H1 (cell line): ENCODE measurements around the gene PLCXD1. TPM values are rescaled to one million over a fixed set of nuclear protein-coding genes. Genes with fewer than 3 reads are reported as not detected.

Experiments used
- CTCF ChIA-PET: fragments of 300-600 bp; sonication (Branson Sonifier 250); formaldehyde crosslinking; loops from one replicate; lab custom pipeline; 2021; ENCODE audit not compliant: partially characterized antibody; lab: Charles Lee
- POLR2A ChIA-PET: fragments of 300-600 bp; sonication (Branson Sonifier 250); formaldehyde crosslinking; loops from one replicate; lab custom pipeline; 2021; ENCODE audit warnings: inconsistent platforms; ENCODE audit not compliant: partially characterized antibody; lab: Charles Lee
- DNase-seq, 2 experiments: peaks; one replicate each; pipeline versions ENCODE4 v3.0.0 to v3.0.0-alpha.2; 2010 to 2022; ENCODE audit warnings: low spot score in 2 of 2, low read depth in 1 of 2, mixed read lengths in 1 of 2
- FAIRE-seq: peaks from 2 replicates; lab custom pipeline; 2011; peaks lifted over from hg19 to GRCh38; lab: Jason Lieb, UNC
- H2AFZ ChIP-seq: 2 replicates; pipeline ENCODE4 v1.8.1; 2012; ENCODE audit warnings: low read length, inconsistent platforms
- H2AK5ac ChIP-seq: 2 replicates; pipeline ENCODE4 v1.6.1; 2013; ENCODE audit warnings: low read depth, low read length
- H2BK120ac ChIP-seq: replicated peaks from 2 replicates; pipeline ENCODE3; 2013; ENCODE audit warnings: low read depth, low read length, inconsistent platforms
- H2BK12ac ChIP-seq: 2 replicates; pipeline ENCODE4 v1.6.1; 2013; ENCODE audit warnings: low read depth, low read length
- H2BK15ac ChIP-seq: 2 replicates; pipeline ENCODE4 v1.6.1; 2013; ENCODE audit warnings: low read length
- H2BK20ac ChIP-seq: 2 replicates; pipeline ENCODE4 v1.6.1; 2013; ENCODE audit warnings: low read length
- H2BK5ac ChIP-seq: 2 replicates; pipeline ENCODE4 v1.6.1; 2013; ENCODE audit warnings: low read depth, low read length
- H3K14ac ChIP-seq: 2 replicates; pipeline ENCODE4 v1.6.1; 2013; ENCODE audit warnings: inconsistent platforms; ENCODE audit not compliant: insufficient read length
- H3K18ac ChIP-seq: 2 replicates; pipeline ENCODE4 v1.6.1; 2013; ENCODE audit warnings: low read length; ENCODE audit errors: extremely low read depth
- H3K23ac ChIP-seq: 2 replicates; pipeline ENCODE4 v1.6.1; 2013; ENCODE audit warnings: inconsistent platforms; ENCODE audit not compliant: insufficient read length
- H3K23me2 ChIP-seq: 2 replicates; pipeline ENCODE4 v1.6.1; 2013; ENCODE audit warnings: low read depth, low read length
- H3K27ac ChIP-seq: 2 replicates; pipeline ENCODE4 v1.6.1; 2011; ENCODE audit warnings: low read depth, low read length, inconsistent platforms
- H3K27me3 ChIP-seq, 4 experiments: replicated peaks in 1 of 4; 1 replicate in 1 of 4; 2 replicates in 3 of 4; pipeline versions ENCODE4 v1.6.1 to v1.8.1; 2011 to 2013; ENCODE audit warnings: low read length in 3 of 4, mild to moderate bottlenecking in 3 of 4, inconsistent platforms in 2 of 4, mixed read lengths in 2 of 4, moderate library complexity in 1 of 4; ENCODE audit not compliant: control insufficient read depth in 3 of 4, insufficient read depth in 3 of 4; ENCODE audit errors: extremely low read depth in 1 of 4
- H3K36me3 ChIP-seq, 4 experiments: 2 replicates each; pipeline versions ENCODE4 v1.6.1 to v1.8.1; 2011 to 2013; ENCODE audit warnings: mild to moderate bottlenecking in 4 of 4, low read length in 3 of 4, moderate library complexity in 2 of 4, control low read depth in 1 of 4, inconsistent platforms in 1 of 4; ENCODE audit not compliant: insufficient read depth in 4 of 4, control insufficient read depth in 2 of 4
- H3K4ac ChIP-seq: replicated peaks from 2 replicates; pipeline ENCODE3; 2013; ENCODE audit warnings: low read length, low read depth, mixed read lengths, inconsistent platforms; ENCODE audit not compliant: insufficient read length
- H3K4me1 ChIP-seq, 4 experiments: replicated peaks in 1 of 4; 1 replicate in 1 of 4; 2 replicates in 3 of 4; pipeline versions ENCODE4 v1.6.1 to v1.8.1; 2011 to 2013; ENCODE audit warnings: low read length in 3 of 4, inconsistent platforms in 2 of 4, mixed read lengths in 1 of 4; ENCODE audit not compliant: insufficient read depth in 4 of 4, control insufficient read depth in 3 of 4
- H3K4me2 ChIP-seq, 2 experiments: 2 replicates each; pipeline versions ENCODE4 v1.6.1 to v1.8.1; 2011 to 2013; ENCODE audit warnings: low read depth in 2 of 2, low read length in 2 of 2, control low read depth in 1 of 2, inconsistent platforms in 1 of 2, mild to moderate bottlenecking in 1 of 2; ENCODE audit not compliant: insufficient read depth in 1 of 2
- H3K4me3 ChIP-seq, 4 experiments: fragments of 200-600, 300-600 bp in 1 of 4; sonication (generic), shearing (Covaris generic), sonication (Bioruptor Twin) in 1 of 4; 2 replicates each; pipeline versions ENCODE4 v1.5.1 to v1.8.1; 2011 to 2016; ENCODE audit warnings: low read length in 4 of 4, low read depth in 3 of 4, control low read depth in 2 of 4, inconsistent platforms in 2 of 4, mild to moderate bottlenecking in 2 of 4, mixed read lengths in 1 of 4, moderate library complexity in 1 of 4; ENCODE audit not compliant: insufficient read depth in 2 of 4; ENCODE audit errors: extremely low read depth in 1 of 4
- H3K56ac ChIP-seq: replicated peaks from 2 replicates; pipeline ENCODE3; 2013; ENCODE audit warnings: low read depth, mild to moderate bottlenecking, mixed read lengths, low read length, inconsistent platforms; ENCODE audit not compliant: insufficient read length
- H3K79me1 ChIP-seq: 2 replicates; pipeline ENCODE4 v1.6.1; 2013; ENCODE audit warnings: low read depth, low read length, control low read depth
- H3K79me2 ChIP-seq, 2 experiments: 2 replicates each; pipeline versions ENCODE4 v1.6.1 to v1.8.1; 2012 to 2013; ENCODE audit warnings: low read length in 2 of 2, mild to moderate bottlenecking in 2 of 2, inconsistent platforms in 1 of 2; ENCODE audit not compliant: insufficient read depth in 2 of 2, control insufficient read depth in 1 of 2
- H3K9ac ChIP-seq, 4 experiments: replicated peaks in 1 of 4; 1 replicate in 1 of 4; 2 replicates in 3 of 4; pipeline versions ENCODE4 v1.6.1 to v1.8.1; 2011 to 2013; ENCODE audit warnings: low read depth in 3 of 4, low read length in 3 of 4, control low read depth in 2 of 4, mild to moderate bottlenecking in 2 of 4, moderate library complexity in 2 of 4, inconsistent platforms in 1 of 4; ENCODE audit errors: extremely low read depth in 1 of 4
- H3K9me3 ChIP-seq, 2 experiments: 2 replicates each; pipeline versions ENCODE4 v1.6.1 to v1.8.1; 2012 to 2013; ENCODE audit warnings: mild to moderate bottlenecking in 2 of 2, moderate library complexity in 2 of 2, control low read depth in 1 of 2, inconsistent platforms in 1 of 2, low read depth in 1 of 2, low read length in 1 of 2, mixed read lengths in 1 of 2; ENCODE audit not compliant: insufficient read depth in 2 of 2
- H4K20me1 ChIP-seq, 2 experiments: replicated peaks in 1 of 2; 2 replicates each; pipeline versions ENCODE3 to v1.8.1; 2011 to 2013; ENCODE audit warnings: inconsistent platforms in 2 of 2, low read length in 2 of 2, mild to moderate bottlenecking in 1 of 2; ENCODE audit not compliant: insufficient read depth in 2 of 2, control insufficient read depth in 1 of 2
- H4K5ac ChIP-seq: 2 replicates; pipeline ENCODE4 v1.6.1; 2013; ENCODE audit warnings: low read length, low read depth, mixed read lengths, inconsistent platforms; ENCODE audit not compliant: insufficient read length
- H4K8ac ChIP-seq: 2 replicates; pipeline ENCODE4 v1.8.0; 2013; ENCODE audit warnings: mild to moderate bottlenecking, moderate library complexity, low read length, inconsistent platforms; ENCODE audit not compliant: insufficient read depth; ENCODE audit errors: extremely low read depth
- H4K91ac ChIP-seq: replicated peaks from 2 replicates; pipeline ENCODE3; 2013; ENCODE audit warnings: low read length, mixed read lengths, inconsistent platforms; ENCODE audit not compliant: insufficient read length
- CHD1 ChIP-seq: IDR thresholded peaks from 2 replicates; pipeline ENCODE4 v1.6.1; 2012; ENCODE audit warnings: low read depth, low read length, improper control_type of control experiment
- CTCF ChIP-seq, 3 experiments: IDR thresholded peaks; 1 replicate in 2 of 3; 2 replicates in 1 of 3; pipeline versions ENCODE4 v1.5.1 to v1.6.1; 2011; ENCODE audit warnings: low read length in 3 of 3, mild to moderate bottlenecking in 3 of 3, inconsistent platforms in 2 of 3, low read depth in 1 of 3, moderate library complexity in 1 of 3; ENCODE audit not compliant: insufficient read depth in 1 of 3; ENCODE audit errors: control extremely low read depth in 1 of 3
- EGR1 ChIP-seq: IDR thresholded peaks from 2 replicates; pipeline ENCODE4 v1.6.1; 2011; ENCODE audit warnings: low read depth, low read length, borderline replicate concordance
- FOSL1 ChIP-seq: IDR thresholded peaks from 2 replicates; pipeline ENCODE4 v1.6.1; 2011; ENCODE audit warnings: mild to moderate bottlenecking, low read depth, low read length, moderate library complexity; ENCODE audit not compliant: insufficient read depth
- HDAC2 ChIP-seq, 2 experiments: fragments of 300-600 bp in 1 of 2; sonication (generic) in 1 of 2; IDR thresholded peaks; 2 replicates each; pipeline ENCODE4 v1.6.1; 2011 to 2012; ENCODE audit warnings: low read depth in 2 of 2, low read length in 2 of 2, mild to moderate bottlenecking in 2 of 2, moderate library complexity in 2 of 2, borderline replicate concordance in 1 of 2, inconsistent platforms in 1 of 2
- JUN ChIP-seq: IDR thresholded peaks from 2 replicates; pipeline ENCODE4 v1.6.1; 2011; ENCODE audit warnings: low read depth, mild to moderate bottlenecking, improper control_type of control experiment, low read length
- KDM5A ChIP-seq: fragments of 200-600 bp; IDR thresholded peaks from 2 replicates; pipeline ENCODE4 v1.7.1; 2012; ENCODE audit warnings: mild to moderate bottlenecking, low read length, inconsistent platforms, mixed read lengths
- MAFK ChIP-seq: IDR thresholded peaks from 2 replicates; pipeline ENCODE4 v1.6.1; 2012; ENCODE audit warnings: low read depth, mild to moderate bottlenecking, improper control_type of control experiment, low read length
- SIX5 ChIP-seq: IDR thresholded peaks from 2 replicates; pipeline ENCODE4 v1.6.1; 2011; ENCODE audit warnings: mild to moderate bottlenecking, low read depth, low read length
- SP1 ChIP-seq: IDR thresholded peaks from 2 replicates; pipeline ENCODE4 v1.6.1; 2011; ENCODE audit warnings: low read depth, low read length
- TEAD4 ChIP-seq: IDR thresholded peaks from 2 replicates; pipeline ENCODE4 v1.6.1; 2012; ENCODE audit warnings: low read depth, low read length, inconsistent platforms, mixed read lengths
- WGBS, 2 experiments: shearing (Covaris generic) in 1 of 2; methylation state at CpG; one replicate each; pipeline versions ENCODE4 v1.1.6 to v1.1.7; 2013 to 2015; ENCODE audit warnings: low lambda C conversion rate in 2 of 2, mixed read lengths in 2 of 2, inconsistent platforms in 1 of 2, low coverage in 1 of 2, missing lambda C conversion rate in 1 of 2; ENCODE audit not compliant: insufficient replicate concordance in 2 of 2, insufficient coverage in 1 of 2, insufficient read length in 1 of 2; ENCODE audit errors: extremely low coverage in 1 of 2, missing lambda C conversion rate in 1 of 2; 5-methylcytosine and 5-hydroxymethylcytosine counted together
- polyA plus RNA-seq, 7 experiments: library from polyadenylated mRNA; depleted of rRNA in 3 of 7; stranded (reverse) in 5 of 7; unstranded in 2 of 7; fragments of >200 nt in 5 of 7; fragments of 200-250 nt in 2 of 7; gene quantifications; 1 replicate in 5 of 7; 2 replicates in 1 of 7; 4 replicates in 1 of 7; pipeline versions ENCODE4 v1.2.1 to v1.2.3, GENCODE V29; 2011 to 2013; ENCODE audit warnings: missing spikeins in 2 of 7, mixed read lengths in 2 of 7
- total RNA-seq: library from RNA; stranded (reverse); fragmentation: NEBNext Ultra II Directional; extraction: Animal tissue kit (Norgen Biotek cat#: 25700); gene quantifications from 2 replicates; pipeline ENCODE4 v1.2.1, GENCODE V29; 2021

The PLCXD1 gene
- total and polyA plus RNA-seq, 2 of the 8 experiments (the other 6 are each of a cell fraction or from before 2014, with no cell fraction given), result 93.6 to 124 TPM

DNA sequence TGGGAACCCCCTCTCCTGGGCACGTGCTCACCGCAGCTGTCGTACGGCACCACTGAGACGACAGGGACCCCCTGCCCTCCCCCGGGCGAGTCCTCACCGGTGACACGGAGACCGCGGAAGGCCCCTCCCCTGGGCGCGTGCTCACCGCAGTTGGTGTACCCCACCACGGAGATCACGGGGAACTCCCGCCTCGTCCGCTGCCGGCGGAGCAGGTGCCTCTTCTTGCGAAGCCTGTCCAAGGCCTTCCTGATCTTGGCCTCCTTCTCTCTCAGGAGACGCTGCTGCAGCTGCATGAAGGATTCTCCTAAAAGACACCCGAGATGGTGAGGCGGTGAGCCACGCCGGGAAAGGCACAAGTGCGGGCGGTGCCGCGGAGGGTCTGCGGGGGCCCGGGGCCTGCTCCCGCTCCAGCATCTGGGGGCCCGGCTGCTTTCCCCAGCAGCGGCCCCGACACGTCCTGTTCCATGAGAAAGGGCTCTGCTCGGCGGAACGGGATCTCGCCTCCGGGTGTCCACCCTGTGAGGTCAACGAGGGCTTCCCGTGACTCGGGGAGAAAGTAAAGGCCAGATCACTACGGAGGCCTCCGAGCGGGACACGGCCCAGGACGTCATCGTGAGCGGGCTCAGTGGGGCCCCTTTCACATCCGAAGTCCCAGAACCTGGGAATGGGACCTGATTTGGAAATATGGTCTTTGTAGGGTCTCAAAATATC, 31.6 kb downstream of the PLCXD1 start:
- no peak for FAIRE-seq
- Histone ChIP-seq H2BK20ac (no peak overlapping the region), H3K23me2 (peaks cover 8% of the 10 kb centered on the region; the same call in 1 of the 2 replicates), H2AK5ac (no peak overlapping the region), H2BK12ac (no peak overlapping the region), H3K18ac (no peak overlapping the region), H3K14ac (no peak overlapping the region), H2AFZ (no peak overlapping the region), H3K9ac (no peak overlapping the region), H3K4me3 (no peak overlapping the region), H3K23ac (no peak overlapping the region), H3K9me3 (no peaks in the 10 kb centered on the region), H3K4me2 (no peak overlapping the region), H3K36me3 (peaks cover 16 to 54% (median 37%) of the 10 kb centered on the region in 4 experiments; a peak in 7 of 8 replicates), H2BK120ac (no peak overlapping the region), H2BK5ac (no peak overlapping the region), H4K8ac (no peak overlapping the region), H3K27ac (no peak overlapping the region), H3K56ac (no peak overlapping the region), H2BK15ac (no peak overlapping the region), H3K27me3 (no peaks in the 10 kb centered on the region), H4K91ac (no peak overlapping the region), H3K79me2 (peaks cover 0 to 7% of the 10 kb centered on the region in 2 experiments; a peak in 1 of 4 replicates), H3K4ac (no peak overlapping the region), H3K79me1 (peaks cover 6% of the 10 kb centered on the region; the same call in 1 of the 2 replicates), H4K20me1 (peaks cover 0 to 18% of the 10 kb centered on the region in 2 experiments), H4K5ac (no peak overlapping the region), H3K4me1 (peaks cover 0 to 3% (median 0%) of the 10 kb centered on the region in 4 experiments; a peak in 1 of 7 replicates)
- POLR2A ChIA-PET, result no interaction called here
- DNase-seq, result no peak
- 97% methylated on average over 47 of the region's 54 CpGs; no CpG with 5 or more reads in 1 of the 2 experiments for WGBS, 2 experiments
- CTCF ChIA-PET, result no interaction called here
- TF ChIP-seq SP1, result no peak
- TF ChIP-seq KDM5A, result no peak
- no peak for TF ChIP-seq JUN
- TF ChIP-seq CHD1, result no peak
- TF ChIP-seq CTCF (IDR thresholded peaks at IDR 0.05; ENCODE audit: control extremely low read depth in 1 of 3, insufficient read depth in 1 of 3, low read depth in 1 of 3, low read length in 3 of 3), result no peak
- no peak for TF ChIP-seq SIX5
- TF ChIP-seq FOSL1, result no peak
- TF ChIP-seq MAFK, result no peak
- no peak for TF ChIP-seq EGR1
- TF ChIP-seq HDAC2 (IDR thresholded peaks at IDR 0.05; ENCODE audit: borderline replicate concordance in 1 of 2, low read depth in 2 of 2, low read length in 2 of 2), result no peak
- no peak for TF ChIP-seq TEAD4
